Type B pancreatic cell (in vitro differentiated cells): ENCODE measurements around the gene PHYHIPL. TPM values are rescaled to one million over a fixed set of nuclear protein-coding genes. Genes with fewer than 3 reads are reported as not detected.

Experiments
- DNase-seq: peaks from one replicate; pipeline ENCODE4 v3.0.0; 2021; ENCODE audit warnings: mixed read lengths; ENCODE audit not compliant: unreplicated experiment; ENCODE audit errors: extremely low spot score
- H3K27ac Mint-ChIP-seq: 2 replicates; pipeline ENCODE4 v1.8.0; 2021; ENCODE audit warnings: mild to moderate bottlenecking, mixed read lengths
- H3K27me3 Mint-ChIP-seq: 2 replicates; pipeline ENCODE4 v1.8.0; 2021; ENCODE audit warnings: mixed read lengths
- H3K36me3 Mint-ChIP-seq: 2 replicates; pipeline ENCODE4 v1.8.0; 2021; ENCODE audit warnings: mixed read lengths
- H3K4me1 Mint-ChIP-seq: one replicate; pipeline ENCODE4 v1.8.0; 2021; ENCODE audit warnings: mixed read lengths; ENCODE audit not compliant: unreplicated experiment
- H3K4me3 Mint-ChIP-seq: 2 replicates; pipeline ENCODE4 v1.8.0; 2021; ENCODE audit warnings: mild to moderate bottlenecking, mixed read lengths
- H3K9me3 Mint-ChIP-seq: 2 replicates; pipeline ENCODE4 v1.8.0; 2021; ENCODE audit warnings: mixed read lengths
- CTCF ChIP-seq: fragments of 200-600 bp; sonication (generic); conservative IDR thresholded peaks from 2 replicates; pipeline ENCODE4 v1.5.0; 2021; ENCODE audit warnings: antibody characterized with exemption, mild to moderate bottlenecking
- total RNA-seq: library from RNA; stranded (reverse); gene quantifications from 2 replicates; pipeline ENCODE4 v1.2.1, GENCODE V29; 2021; ENCODE audit warnings: low replicate concordance

The PHYHIPL gene
- total RNA-seq, 1 donor from 2014 or later = 14.3 TPM

- no peak for DNase-seq
- Mint-ChIP-seq H3K27ac (no peak overlapping the region), H3K27me3 (no peaks in the 10 kb centered on the region), H3K36me3 (peaks cover 10% of the 10 kb centered on the region), H3K9me3 (no peaks in the 10 kb centered on the region), H3K4me3 (no peak overlapping the region), H3K4me1 (no peaks in the 10 kb centered on the region)
- TF ChIP-seq CTCF = no peak
Measured at GRCh38 chr10:59276919-59277318, 100.5 kb downstream of the PHYHIPL start.

- Mint-ChIP-seq H3K27me3 (no peaks in the 10 kb centered on the region), H3K9me3 (no peaks in the 10 kb centered on the region), H3K4me1 (peaks cover 18% of the 10 kb centered on the region), H3K27ac (no peak overlapping the region), H3K4me3 (no peak overlapping the region), H3K36me3 (peaks cover 5% of the 10 kb centered on the region)
- TF ChIP-seq CTCF = no peak
- DNase-seq = no peak
Measured at GRCh38 chr10:59279476-59279875, 103.0 kb downstream of the PHYHIPL start.

- Mint-ChIP-seq H3K27me3 (no peaks in the 10 kb centered on the region), H3K4me1 (peaks cover 18% of the 10 kb centered on the region), H3K36me3 (peaks cover 5% of the 10 kb centered on the region), H3K27ac (no peak overlapping the region), H3K4me3 (no peak overlapping the region), H3K9me3 (no peaks in the 10 kb centered on the region)
- DNase-seq = no peak
- TF ChIP-seq CTCF = no peak
Measured at GRCh38 chr10:59279991-59280505, 103.6 kb downstream of the PHYHIPL start.

GRCh38 chr10:59281861-59282260 lies 105.4 kb downstream of the PHYHIPL start:
- Mint-ChIP-seq H3K36me3 (peaks cover 5% of the 10 kb centered on the region), H3K4me3 (no peak overlapping the region), H3K9me3 (no peaks in the 10 kb centered on the region), H3K27ac (no peak overlapping the region), H3K27me3 (no peaks in the 10 kb centered on the region), H3K4me1 (peaks cover 18% of the 10 kb centered on the region)
- TF ChIP-seq CTCF = no peak
- DNase-seq = no peak

GRCh38 chr10:59283456-59284091 lies 107.1 kb downstream of the PHYHIPL start:
- Mint-ChIP-seq H3K4me3 (no peak overlapping the region), H3K27ac (peak overlapping the region; percentile 53), H3K4me1 (peaks cover 18% of the 10 kb centered on the region), H3K27me3 (no peaks in the 10 kb centered on the region), H3K9me3 (no peaks in the 10 kb centered on the region), H3K36me3 (peaks cover 8% of the 10 kb centered on the region)
- DNase-seq = no peak
- TF ChIP-seq CTCF = no peak
